GM18870 (cell line): ENCODE measurements around the gene PINLYP.

Experiments used
- ATAC-seq: cut with Tn5 transposase; IDR thresholded peaks from one replicate; pipeline ENCODE4 v1.9.1; 2021; ENCODE audit warnings: moderate library complexity; ENCODE audit not compliant: unreplicated experiment

The PINLYP gene

GRCh38 chr19:43575156-43575950 is at the start of gene PINLYP, which contains the start of gene XRCC1:
Gene PINLYP, plus strand, starts transcription at chr19:43575801. Its CDS starts 1,391 bp downstream, at chr19:43577192.
Gene XRCC1, minus strand, starts transcription at chr19:43575527. Its CDS starts 69 bp downstream, at chr19:43575458.
- ATAC-seq: peak; percentile 73

GRCh38 chr19:43525836-43526771 is 49.5 kb upstream of the PINLYP start:
- ATAC-seq: no peak

DNA sequence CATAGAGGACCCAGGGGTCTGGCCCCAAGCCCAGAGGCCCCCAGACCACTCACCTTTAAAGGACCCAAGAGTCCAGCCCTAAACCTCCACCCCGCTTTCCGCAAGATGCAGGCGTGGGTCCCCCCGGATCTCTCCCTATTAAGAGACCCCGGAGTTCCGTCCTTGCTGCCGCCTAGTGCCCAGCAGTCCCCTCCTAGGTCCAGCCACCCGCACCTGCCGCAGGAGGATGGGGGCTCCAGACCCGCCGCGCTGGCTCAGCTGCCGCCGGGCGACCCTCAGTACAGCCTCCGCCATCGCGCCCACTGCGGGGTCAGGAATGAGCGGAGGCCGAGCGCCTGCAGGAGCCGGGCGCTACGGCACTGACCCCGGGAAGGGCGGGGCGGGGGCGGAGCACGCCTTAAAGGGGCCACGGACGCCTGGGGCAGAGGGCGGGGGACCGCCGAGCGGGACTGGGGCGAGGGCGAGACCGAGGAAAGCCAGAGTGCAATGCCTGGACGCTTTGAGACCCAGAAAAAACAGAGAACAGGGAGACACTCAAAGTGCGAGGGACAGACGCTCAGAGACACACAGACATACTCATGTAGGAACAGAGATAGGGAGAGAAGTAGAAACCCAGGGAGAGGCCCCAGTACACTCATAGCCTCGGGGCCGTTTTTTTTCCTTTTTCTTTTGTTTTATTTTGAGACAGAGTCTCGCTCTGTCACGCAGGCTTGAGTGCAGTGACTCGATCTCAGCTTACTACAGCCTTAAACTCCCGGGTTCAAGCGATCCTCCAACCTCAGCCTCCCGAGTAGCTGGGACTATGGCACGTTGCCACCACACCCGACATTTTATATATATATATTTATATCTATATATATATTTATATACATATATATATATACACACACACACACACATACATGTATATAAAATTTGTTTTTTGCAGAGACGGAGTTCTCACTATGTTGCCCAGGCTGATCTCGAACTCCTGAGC is 48.4 kb upstream of the PINLYP start, which contains the start of gene ETHE1:
ETHE1 (minus strand) TSS at position 318 of the 976 bp plus-strand sequence; CDS start at position 294, 24 bp downstream.
- ATAC-seq: no peak

DNA sequence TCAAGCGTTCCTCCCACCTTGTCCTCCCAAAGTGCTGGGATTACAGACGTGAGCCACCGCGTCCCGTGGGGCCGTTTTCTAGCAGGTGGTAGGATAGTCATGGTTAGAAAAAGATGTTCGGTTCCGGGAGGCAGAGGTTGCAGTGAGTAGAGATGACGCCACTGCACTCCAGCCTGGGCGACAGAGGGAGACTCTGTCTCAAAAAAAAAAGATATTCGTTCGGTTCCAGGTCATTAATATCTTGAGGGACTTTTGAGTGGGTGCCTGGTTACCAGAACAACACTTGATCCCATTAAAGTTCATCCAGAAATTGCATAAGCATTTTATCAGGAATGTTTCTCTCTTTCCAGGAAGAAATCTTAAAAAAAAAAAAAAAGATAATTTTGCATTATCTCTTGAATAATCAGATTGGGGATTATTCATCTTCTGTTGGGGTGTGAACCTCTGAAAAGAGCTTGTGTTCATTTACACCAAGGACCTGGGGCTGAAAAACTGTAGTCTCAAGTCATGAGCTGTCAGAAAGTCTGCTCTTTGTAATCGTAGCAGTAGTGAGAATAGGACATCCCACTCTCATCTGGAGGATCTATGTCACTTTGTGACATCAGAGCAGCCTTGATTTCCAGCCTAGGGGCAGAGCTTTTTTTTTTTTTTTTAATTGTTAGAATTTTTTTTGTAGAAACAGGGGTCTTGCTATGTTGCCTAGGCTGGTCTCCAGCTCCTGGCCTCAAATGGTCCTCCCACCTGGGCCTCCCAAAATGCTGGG is 47.6 kb upstream of the PINLYP start:
- no peak for ATAC-seq

GRCh38 chr19:43532571-43532961 is 43.0 kb upstream of the PINLYP start:
- peak; percentile 10 for ATAC-seq

DNA sequence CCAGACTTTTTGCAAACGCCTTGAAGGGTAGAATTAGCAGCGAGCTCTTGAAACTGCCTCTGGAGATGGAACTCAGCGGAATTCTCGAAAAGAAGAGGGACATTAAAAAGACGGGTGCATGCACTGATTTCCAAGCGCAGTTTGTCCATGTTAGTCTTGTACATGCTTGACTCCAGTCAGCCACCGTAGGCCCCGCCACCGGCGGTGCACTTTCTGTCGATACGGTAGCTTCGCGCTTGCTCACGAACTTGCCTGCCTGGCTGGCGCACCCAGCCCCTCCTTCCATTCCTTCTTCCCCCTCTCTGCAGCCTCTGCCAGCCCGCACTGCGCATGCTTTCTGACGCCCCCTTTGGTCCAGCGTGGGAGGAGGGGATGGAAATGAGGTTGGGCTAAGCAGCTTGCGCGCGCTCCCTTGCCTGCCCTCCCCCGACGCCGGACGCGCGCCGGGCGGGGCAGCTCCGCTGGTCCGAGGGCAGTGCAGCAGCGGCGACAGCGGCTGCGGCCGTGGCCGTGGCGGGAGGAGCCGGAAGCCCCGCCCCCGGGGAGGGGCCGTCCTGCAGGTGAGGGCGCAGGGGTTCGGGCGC is 42.5 kb upstream of the PINLYP start, which contains the start of gene ZNF575:
ZNF575 (plus strand) TSS at position 227 of the 584 bp plus-strand sequence. CDS start 1,235 bp downstream, outside the sequence.
- peak; percentile 50 for ATAC-seq

- peak; percentile 57 for ATAC-seq
These were observed 41.9 kb upstream of the PINLYP start for GRCh38 chr19:43533546-43534304.

DNA sequence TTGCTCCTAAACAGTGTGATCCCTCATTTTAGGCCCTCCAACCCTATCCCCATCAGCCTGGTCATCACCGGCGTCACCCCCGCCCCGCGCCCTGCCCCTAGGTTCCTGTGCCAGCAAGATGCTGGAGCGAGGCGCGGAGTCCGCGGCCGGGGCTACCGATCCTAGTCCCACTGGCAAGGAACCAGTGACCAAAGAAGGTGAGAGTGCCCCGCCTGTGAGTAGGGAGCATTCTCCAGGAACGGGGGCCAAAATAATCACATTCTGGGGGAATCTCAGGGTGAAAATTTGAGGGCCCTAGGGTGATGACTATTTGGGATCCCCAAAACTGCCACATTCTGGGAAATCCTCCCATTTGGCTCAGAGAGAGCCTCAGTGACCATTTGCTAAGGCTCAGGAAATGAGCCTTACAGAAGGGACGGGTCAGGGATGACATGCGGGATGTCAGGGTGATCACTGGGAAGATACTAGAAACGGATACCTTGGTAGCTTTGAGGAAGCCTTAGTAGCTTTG is 41.2 kb upstream of the PINLYP start:
- no peak for ATAC-seq

- no peak for ATAC-seq
These were observed 40.5 kb upstream of the PINLYP start for GRCh38 chr19:43534816-43535761.

DNA sequence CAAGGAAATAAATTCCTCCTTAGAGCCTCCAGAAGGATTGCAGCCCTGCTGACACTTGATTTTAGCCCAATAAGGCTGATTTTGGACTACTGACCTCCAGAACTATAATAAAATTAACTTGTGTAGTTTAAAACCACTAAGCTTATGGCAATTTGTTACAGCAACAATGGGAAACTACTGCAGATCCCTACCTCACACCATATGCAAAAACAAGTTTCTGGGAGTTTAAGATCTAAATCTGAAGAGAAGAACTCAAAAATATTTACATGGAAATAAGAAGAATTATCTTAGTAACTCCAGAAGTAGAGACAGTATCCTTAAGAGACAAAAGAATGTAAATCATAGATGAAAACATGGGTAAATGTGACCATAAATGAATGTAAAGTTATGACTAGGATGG is 36.7 kb upstream of the PINLYP start:
- no peak for ATAC-seq

- no peak for ATAC-seq
These were observed 35.2 kb upstream of the PINLYP start for GRCh38 chr19:43540381-43540780.

- ATAC-seq: no peak
These were observed 33.5 kb upstream of the PINLYP start for GRCh38 chr19:43541920-43542650.

- no peak for ATAC-seq
These were observed 31.5 kb upstream of the PINLYP start for GRCh38 chr19:43544077-43544476.

DNA sequence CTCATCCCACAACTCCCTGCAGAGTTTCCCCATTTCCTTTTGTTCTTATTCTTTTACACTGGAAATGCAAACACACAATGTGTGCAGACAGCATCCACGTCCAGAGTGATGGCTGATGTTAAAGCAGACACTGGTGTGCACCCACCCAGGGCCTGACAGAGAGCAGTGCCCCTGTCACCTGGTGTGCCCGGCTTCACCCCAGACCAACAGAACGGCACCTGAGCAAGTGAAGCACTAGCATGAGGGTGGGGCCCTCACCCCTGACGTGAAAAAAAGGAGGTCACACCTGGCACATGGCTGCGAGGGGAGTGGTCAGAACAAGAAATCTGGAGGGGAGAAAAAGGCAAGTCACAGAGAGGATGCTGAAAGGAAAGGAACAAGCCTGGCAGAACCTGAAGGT is 30.3 kb upstream of the PINLYP start:
- no peak for ATAC-seq

DNA sequence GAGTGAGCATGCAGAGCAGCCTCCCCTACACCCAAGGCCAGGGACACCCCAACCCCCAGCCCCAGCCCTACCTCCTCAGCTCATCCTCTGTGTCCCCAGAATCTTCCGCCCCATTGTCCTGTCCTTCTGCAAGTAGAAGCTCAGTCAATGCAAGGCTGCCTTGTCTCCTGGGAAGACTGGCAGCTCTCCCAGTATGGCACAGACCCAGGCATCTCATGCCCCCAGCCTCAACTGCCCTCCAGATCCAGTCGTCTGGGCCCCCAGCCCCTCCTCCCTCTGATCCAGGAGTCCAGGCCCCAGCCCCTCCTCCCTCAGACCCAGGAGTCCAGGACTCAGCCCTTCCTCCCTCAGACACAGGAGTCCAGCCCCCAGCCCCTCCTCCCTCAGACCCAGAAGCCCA is 29.6 kb upstream of the PINLYP start:
- no peak for ATAC-seq

- ATAC-seq: no peak
These were observed 29.0 kb upstream of the PINLYP start for GRCh38 chr19:43546581-43546980.
